Measurements from ENCODE around the gene ATP8A2.
A peak's percentile ranks its signal among the peaks of the same experiment; 100 is the strongest.

The ATP8A2 gene

DNA sequence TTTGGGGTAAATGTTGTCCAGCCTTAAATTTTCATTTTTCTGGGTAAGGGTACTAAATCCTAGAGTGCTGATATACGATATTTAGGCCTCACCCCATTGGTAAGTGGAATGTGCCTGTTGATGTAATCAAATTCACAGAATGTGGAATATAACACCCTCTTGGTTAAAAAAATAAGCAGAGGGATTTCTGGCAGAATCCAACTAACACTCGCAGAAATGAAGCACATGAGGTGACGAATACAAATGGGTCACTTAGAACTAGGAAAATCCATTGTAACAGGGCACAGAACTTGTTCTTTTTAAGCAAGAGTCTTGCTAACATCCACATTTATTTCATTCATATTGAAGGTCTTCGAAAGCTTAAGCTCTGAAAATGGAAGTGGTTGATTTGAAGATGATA lies 359.8 kb downstream of the ATP8A2 start:
- no peak for DNase-seq (ENCODE audit: low read depth)

DNA sequence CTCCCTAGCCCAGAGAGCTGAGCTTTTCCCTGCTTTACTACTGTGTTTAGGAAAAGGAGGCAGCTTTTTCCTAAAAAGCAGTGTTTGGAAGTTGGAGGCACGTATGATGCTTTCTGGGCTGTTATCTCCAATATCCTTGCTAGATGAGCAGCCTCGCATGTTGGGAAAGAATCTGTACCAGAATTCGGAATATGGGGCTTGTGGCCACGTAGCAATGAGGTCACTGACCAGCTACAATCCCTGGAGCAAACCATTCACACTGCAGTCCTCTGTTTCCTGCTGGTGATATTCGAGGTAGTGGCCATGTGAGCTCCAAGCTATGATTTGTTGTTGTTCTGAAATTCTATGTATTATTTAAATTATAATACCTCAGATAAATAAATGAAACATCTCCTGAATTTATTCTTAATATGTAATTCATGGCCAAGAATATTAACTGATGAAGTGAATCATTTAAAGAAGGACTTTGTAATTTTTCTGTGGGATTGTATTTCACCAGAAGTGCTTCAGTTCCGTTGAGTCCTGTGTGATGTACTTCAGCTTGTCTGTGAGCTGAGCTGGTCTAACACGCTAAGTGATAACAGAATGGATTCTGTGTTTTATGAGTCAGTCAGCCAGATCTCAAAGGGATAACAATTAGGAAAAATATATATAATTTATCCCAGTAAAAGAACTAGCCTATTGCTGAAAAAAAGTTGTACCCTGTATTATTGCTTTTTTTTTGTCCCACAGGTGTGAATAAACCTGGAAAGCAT lies 360.5 kb downstream of the ATP8A2 start:
- DNase-seq (ENCODE audit: low read depth): no peak

DNA sequence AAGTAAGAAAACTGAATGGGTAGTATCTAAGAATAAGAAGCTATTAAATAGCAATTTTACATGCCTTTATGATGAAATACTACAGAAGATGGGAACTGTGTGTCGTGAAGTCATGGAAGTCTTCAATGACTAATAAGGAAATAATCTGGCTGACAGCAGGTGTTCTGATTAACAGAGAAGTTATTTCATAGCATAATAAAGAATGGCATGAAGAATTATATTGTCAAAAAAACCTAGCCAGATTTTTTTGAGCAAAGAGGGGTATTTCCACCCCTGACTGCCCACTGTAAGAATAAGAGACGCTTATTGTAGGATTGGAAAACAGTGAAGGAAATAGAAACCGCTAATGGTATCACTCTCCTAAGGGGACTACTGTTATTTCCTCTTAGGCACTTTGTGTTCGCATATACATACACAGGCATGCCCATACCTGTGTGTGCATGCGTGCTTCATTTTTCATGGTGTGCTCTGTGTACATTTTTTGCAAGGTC lies 361.3 kb downstream of the ATP8A2 start:
- DNase-seq (ENCODE audit: low read depth): no peak

DNA sequence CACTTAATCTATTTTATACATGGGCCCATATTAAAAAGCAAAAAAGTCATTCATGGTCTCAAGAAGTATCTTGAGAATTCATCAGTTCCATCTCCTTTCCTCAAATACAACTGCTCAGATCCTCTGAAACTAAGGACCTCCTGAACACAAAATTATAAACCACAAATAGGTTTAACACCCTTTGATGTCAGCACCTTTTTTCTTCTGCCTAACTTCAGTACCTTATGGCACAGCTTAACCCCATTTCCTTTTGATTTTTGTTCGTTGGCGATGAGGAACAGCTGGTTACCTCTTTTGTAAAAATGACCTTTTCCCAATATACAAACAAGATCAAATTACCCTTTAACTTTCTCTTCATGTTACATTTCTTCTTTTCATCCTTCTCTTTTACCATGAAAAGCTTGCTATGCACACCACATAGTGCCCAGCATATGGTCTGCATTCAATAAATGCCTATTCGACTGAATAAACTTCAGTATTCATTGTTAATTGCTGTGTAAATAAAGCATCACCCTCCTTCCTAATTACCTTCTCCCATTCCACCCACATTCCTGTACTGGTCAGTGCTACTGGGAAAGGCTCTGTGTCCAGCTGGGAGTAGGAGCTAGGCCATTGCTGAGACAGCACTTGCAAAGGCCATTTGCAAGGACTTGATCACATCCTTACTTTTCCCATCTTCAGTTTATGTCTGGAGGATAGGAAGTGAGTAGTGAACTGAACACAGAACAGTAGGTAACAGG lies 362.1 kb downstream of the ATP8A2 start:
- DNase-seq (ENCODE audit: low read depth): no peak

DNA sequence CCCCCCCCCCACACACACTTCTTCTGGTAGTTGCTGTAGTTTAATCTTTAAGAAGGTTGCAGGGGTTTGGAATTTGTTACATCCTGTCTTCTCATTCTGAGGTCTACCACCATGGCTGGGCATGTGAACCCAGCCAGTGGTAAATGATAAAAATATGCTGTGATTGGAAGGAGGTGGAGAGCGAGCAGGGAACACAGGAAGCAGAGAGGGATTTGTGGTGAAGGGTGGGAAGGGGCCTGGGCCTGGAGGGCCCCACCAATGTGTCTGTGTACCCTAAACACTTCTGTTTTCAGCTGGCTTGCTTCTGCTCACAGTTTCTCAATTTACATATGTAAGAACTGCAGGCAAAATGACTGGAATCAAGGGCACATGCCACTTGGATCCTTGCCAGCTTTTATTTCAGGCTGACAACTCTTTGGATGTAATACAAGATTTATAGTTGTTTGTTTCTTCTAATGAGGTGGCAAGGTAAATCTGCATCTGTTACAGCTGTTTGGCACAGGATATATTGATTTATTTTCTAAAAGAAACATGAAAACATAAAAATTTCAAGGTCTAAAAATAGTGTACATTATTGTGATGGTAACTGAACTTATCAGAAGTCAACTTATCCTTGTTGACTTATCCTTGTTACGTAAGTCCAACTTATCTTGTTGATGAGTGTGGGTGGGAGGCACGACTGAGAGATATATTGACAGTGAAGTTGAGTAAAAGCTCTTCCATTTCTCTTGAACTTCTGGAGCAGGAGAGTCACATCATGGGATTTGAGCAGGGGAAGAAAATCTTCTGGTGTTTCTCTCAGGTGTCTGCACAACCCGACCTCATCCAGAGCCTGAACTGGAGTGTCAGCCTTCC lies 366.8 kb downstream of the ATP8A2 start:
- DNase-seq (ENCODE audit: low read depth): no peak

DNA sequence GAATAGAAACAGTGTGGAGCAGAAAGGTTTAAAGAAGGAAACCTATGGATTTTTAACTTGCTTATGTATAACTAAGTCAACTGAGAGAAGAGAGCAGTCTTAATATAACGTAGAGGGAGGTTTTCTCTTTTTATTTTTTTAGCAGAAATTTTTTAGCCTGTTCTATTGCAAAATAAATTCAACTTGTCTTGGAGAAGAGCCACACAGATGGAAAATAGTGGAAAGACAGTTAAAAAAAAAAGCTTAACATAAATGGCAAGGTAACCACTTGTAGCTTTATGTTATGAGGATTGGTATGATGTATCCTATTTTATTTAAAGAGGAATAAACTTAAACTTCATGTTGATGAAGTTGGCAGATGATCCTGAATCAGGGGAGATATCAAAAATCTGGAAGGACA lies 367.6 kb downstream of the ATP8A2 start:
- DNase-seq (ENCODE audit: low read depth): no peak

DNA sequence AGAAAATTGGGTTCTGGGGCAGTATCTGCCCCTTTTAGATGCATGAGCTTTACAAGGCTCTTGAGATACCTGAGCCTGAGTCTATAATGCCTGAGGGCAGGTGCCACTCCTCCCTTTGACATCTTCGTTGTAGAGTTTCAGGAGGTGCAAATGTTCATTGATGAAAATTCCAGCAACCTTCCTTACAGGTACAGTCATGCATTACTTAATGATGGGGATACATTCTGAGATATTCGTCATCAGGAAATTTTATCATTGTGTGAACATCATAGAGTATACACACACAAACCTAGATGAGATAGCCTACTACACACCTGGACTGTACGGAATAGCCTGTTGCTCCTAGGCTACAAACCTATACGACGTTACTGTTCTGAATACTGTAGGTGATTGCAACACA lies 370.0 kb downstream of the ATP8A2 start:
- DNase-seq (ENCODE audit: low read depth): no peak

DNA sequence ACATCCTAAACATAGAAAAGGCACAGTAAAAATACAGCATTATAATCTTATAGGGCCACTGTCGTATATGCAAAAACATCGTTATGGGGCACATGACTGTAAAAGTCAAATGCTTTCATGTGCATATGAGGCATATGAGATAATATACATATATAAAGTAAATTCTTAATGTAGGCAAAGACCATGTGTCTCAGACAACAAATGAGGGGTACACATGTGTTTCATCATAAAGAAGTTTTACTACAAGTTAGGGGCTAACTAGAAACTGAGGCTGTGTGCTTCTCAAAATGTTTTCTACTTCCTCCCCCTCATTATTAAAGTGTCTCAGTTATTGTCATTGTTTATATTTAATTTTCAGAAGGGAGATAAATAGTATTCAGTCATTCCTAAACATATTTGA lies 370.4 kb downstream of the ATP8A2 start:
- no peak for DNase-seq (ENCODE audit: low read depth)

DNA sequence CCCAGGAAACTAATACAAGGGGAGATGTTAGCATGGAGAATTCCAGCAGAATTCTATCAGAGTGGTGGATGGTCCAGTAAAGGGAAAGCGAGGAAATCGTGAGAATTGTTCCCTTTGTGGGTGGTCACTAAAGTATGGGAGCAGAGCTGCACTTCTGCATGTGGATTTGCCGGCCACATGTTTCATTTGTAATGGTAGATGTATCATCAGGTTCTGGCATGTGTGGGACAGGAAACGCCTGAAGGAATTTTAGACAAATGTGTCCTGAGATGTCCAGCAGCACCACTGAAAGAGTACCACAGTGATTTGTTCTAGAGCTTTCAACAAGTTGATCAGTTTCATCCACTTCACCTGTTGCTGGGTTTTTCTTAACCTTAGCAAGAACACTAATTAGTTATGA lies 371.6 kb downstream of the ATP8A2 start:
- no peak for DNase-seq (ENCODE audit: low read depth)

DNA sequence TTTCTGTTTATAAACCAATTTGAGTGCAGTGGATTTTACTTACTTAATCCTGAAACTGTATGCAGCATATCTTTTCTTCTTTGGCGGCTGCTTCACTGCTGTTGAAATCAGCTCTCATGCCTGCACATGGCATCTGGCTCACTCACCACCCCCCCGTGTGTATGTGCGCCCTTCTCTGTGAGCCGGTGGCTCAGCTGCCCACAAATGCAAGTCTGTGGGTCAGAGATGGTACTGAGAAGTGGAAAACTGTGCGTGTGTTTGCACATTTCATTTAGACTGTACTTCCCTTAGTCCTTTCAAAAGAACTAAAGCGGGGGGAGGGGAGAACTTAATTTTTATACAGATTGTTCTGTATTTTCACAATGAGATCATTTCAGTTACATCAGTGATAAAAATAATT lies 372.4 kb downstream of the ATP8A2 start:
- no peak for DNase-seq (ENCODE audit: low read depth)

DNA sequence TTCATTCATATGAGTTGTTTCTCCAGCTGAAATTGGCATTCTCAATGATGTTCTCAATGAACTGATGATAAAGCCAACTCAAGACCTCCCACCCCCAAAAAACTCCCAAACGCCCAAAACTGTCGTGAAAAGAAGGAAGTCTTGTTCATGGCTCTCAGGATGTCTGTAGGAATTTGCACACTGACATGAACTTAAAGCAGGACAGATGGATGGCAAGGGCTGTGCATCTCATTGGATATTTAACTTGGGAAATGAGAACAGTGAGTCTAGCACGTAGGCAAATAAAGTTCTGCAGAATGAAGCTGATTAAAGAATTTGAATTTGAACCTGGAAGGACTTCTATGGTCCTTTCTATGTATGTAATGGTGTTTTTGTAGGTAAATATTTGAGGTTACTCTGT lies 374.4 kb downstream of the ATP8A2 start:
- no peak for DNase-seq (ENCODE audit: low read depth)

DNA sequence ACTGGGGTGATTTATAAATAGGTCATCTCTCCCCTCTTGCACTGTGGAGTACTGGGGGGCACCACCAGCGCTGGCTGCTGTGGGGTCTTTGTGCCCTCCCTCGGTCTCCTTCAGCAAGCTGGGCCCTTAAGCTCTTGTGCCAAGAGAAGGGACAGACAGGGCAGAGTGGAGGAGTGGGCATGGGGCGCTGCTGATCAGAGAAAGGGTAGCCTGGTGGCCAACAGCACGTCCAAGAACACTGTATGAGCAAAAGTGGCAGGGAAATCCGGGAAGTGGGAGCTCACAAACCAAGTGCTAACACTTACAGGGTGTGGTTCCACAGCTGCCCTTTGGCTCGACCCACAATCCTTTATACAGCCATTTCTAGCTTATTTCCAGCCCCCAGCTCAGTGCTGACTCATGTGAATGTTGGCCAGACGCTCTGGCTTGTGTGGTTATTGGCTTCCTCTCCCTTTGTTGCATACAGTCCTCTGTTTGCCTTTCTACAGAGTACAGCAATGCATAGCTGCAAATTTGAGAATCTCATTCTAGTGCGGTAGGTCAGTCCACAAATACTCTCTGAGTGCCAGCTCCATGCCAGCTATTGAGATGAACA lies 381.3 kb downstream of the ATP8A2 start:
- DNase-seq (ENCODE audit: low read depth): peak; percentile 43

DNA sequence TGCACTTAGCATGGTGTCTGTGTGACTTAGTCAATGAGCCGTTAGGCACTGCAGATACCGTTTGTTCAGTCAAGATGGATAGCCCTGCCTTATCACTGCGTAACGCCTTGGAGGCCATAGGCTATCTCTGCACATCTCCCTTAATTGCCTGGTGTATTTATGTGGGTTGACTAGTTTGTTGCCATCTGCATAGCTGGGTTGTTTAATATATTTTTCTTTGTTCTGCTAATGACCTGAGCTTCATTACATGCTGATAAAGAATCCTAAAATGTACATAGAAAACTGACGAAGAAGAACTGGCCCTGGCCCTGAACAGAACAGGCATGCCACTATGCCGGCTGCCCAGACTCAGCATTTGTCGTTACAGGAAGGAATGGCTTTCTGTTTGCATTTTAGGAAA lies 382.2 kb downstream of the ATP8A2 start:
- DNase-seq (ENCODE audit: low read depth): no peak

DNA sequence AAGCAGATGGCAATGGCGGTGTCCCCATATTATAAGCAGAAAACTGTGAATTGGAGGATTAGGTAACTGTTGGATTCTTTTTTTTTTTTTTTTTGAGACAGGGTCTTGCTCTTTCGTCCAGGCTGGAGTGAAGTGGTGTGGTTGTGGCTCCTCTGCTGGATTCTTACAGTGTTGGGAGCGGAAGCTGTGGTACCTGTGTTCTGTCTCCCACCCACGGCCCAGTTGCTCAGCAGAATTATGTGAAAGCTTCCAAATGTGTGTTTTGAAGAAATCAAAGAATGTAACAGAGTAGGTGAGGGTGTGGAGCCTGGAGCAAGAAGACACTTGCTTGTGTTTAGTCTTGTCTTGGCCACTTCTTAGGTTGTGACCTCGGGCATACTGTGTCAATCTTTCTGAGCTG lies 384.5 kb downstream of the ATP8A2 start:
- no peak for DNase-seq (ENCODE audit: low read depth)

DNA sequence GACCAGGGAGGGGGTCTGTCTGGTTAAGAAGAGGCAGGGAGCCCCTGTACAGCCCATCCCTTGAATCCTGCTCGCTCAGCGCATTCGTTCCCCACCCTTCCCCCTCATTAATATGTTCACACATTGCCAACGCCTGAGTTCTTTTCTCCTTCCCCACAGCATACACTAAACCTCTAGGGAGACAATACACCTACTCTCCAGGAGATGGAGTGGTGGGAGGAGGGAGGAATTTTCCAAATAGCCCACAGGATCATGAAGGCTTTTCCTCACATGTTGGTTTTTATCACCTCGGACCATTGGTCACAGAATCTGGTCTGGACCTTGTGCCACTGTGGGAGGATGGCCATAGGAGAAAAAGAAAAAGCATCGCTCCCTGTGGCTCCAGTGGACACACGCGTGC lies 385.1 kb downstream of the ATP8A2 start:
- DNase-seq (ENCODE audit: low read depth): no peak

DNA sequence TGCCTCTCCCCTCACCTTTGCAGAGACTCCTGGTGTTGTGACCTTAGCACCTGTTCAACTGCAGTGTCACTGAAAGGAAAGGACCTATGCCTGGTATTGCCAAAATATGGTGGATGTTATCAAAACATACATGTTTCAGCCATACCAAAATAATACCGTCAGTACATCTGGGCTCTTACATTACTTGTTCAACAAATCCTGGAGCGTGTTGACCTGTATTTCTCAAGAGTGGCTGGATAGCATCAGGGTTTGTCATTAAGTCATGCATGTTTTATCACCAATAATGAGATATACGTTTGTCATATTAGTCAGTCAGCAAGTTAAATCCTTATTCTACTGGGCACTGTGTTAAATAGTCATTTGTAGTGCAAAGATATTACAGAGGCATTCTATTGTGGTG lies 389.3 kb downstream of the ATP8A2 start:
- no peak for DNase-seq (ENCODE audit: low read depth)

DNA sequence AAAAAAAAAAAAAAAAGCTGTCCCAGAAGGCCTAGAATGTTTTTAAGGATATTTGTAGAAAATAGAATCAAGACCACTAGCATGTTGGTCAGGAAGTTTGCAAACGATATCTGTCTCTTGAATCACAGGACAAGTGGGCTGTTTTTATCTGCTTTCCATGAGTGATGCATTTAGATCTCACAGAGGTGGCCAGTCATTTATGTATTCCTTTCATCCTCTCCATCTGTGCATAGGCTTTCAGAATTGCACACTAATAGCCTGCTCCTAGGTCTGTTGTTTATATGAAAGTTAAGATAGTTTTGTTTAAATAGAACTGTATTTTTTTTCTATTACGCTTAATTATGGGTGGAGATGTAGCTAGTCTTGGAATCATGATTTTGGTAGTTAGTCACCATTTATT lies 390.5 kb downstream of the ATP8A2 start:
- no peak for DNase-seq (ENCODE audit: low read depth)

DNA sequence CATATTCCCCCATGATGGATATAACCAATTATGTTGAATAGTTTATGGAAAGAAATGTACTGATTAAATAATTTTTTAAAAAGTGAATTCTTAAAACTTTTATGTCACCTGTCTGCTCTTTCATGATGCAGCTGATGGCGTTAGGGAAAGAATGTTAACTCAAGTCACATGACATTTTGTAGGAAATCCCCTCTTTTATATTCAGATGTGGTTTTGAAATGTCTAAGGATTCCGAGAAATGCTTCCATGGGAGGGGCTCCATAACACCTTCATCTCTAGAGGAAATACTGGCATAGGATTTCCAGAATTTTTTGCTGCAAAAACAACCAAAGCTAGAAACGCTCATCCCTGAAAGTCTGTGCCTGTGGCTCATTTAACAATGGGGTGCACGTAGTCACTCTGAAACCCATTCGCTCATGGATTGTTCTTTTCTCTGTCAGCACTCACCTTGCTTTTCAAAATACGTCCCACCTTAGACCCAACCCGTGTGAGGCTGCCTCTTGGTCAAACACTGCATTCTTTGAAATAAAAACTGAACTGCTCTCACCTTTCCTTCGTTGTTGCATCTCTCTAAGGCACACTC lies 391.1 kb downstream of the ATP8A2 start:
- DNase-seq (ENCODE audit: low read depth): no peak

DNA sequence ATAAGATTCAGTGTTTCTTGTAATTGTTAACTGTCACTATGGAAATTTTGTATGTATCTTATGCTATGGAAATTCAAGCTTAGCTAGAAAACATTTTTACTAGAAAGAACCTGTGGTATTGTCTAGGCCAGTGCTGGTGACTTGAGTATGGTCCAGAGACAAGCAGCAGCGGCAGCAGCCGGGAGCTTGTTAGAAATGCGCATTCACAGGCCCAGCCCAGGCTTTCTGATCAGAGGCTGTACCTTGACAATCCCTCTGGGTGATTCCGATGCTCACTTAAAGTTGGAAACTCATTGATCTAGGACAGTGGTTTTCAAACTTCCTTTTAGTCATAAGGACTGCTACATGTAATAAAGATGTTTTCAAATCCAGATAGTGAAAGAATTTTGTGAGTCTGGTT lies 392.6 kb downstream of the ATP8A2 start:
- DNase-seq (ENCODE audit: low read depth): no peak

DNA sequence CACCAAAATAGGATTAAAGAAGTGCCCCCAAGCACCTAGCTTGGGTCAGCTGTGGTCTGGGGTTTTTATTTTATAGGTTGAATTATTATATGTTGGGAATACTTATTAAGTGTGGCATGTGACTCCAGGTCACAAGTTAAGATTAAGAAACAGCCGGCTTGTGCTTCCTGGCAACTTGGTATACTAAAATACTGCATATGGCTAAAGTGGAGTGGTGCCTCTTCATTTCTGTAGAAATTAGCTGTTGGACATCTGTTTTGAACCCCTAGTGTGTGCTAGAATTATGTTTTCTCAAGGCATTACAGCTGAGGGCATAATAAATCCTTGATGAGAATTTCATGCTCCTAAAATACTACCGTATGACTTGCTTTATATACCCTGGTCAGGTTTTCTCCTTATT lies 393.5 kb downstream of the ATP8A2 start:
- no peak for DNase-seq (ENCODE audit: low read depth)

DNA sequence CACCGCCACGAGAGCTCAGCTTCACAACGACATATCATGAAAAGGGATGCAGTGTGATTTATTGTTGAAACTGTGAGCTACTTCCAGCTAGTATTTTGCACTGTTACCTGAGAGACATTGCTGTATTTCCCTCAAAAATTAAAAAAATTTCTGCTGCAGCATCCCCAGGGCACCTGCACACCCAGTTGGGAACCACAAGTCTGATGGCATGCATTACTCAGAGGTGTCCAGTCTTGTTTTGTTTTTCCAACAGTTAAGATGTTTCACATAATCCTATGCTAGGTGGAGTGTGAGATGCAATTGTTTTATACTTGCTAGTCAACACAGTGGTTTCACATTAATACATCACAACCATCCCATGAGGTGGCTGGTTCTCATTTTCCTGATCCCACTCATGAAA lies 394.8 kb downstream of the ATP8A2 start:
- DNase-seq (ENCODE audit: low read depth): no peak

DNA sequence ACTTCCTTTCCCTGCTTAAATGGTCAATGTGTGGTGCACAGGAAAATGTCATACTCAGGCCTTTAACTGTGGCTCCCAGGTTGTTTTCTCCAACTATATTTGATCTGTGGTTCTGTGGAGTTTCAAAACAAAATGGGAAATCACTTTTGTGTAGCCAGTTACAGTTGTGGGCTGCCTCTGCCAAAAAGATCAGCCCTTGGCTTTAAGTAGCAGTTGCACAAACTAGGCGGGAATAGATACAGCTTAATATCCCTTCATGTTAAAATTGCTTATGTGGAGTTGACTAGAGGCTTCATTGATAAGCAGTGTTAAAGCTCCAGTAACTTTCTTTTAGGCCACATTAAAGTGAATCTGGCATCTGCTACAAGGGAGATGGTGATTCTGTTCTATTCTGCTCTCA lies 395.2 kb downstream of the ATP8A2 start:
- no peak for DNase-seq (ENCODE audit: low read depth)

Measured in HS-5 (cell line).